NCI-H146 treated with DMSO at 0.1 percent for 48 hours (cell line): ENCODE measurements around the gene HOXB5.

Experiments
- DNase-seq: peaks from one replicate; lab custom pipeline; 2025; ENCODE audit not compliant: unreplicated experiment; lab: John Stamatoyannopoulos, UW

The HOXB5 gene

DNA sequence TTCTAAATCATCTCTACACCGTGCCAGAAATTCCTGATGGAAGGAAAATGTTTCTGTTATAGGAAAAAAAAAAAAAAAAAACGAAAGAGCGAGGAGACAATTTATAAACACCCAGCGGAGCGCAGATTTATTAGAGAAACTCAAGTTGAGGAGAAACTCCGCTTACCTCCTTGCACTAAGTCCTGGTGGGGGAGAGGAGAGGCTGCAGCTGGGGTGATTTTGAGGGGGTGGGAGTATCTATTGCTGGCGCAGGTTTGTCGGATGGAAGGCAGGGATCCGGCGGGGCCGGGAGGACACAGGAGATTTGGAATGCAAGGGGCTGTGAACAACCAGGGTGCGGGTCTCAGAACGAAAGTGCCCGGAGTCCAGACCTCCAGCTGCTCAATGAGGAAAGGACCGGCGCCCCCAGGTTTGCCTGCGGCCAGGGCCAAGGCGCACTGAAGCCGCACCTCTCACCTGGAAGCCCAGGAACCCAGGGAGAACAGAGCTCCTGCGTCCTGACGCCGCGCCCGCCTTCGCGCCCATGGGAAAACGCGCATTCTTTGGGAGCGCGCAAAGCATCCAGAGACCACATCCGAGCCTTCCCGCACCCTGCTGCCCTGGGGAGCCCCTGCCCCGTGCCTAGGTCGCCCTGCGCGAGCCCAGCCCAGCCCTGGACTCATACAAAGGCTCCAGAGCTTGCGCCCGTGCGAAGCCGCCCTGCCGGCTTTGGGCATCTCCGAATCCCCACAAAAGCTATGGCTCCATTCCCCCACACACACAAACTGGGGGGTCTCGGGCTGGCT lies 24.1 kb upstream of the HOXB5 start:
- DNase-seq: no peak

DNA sequence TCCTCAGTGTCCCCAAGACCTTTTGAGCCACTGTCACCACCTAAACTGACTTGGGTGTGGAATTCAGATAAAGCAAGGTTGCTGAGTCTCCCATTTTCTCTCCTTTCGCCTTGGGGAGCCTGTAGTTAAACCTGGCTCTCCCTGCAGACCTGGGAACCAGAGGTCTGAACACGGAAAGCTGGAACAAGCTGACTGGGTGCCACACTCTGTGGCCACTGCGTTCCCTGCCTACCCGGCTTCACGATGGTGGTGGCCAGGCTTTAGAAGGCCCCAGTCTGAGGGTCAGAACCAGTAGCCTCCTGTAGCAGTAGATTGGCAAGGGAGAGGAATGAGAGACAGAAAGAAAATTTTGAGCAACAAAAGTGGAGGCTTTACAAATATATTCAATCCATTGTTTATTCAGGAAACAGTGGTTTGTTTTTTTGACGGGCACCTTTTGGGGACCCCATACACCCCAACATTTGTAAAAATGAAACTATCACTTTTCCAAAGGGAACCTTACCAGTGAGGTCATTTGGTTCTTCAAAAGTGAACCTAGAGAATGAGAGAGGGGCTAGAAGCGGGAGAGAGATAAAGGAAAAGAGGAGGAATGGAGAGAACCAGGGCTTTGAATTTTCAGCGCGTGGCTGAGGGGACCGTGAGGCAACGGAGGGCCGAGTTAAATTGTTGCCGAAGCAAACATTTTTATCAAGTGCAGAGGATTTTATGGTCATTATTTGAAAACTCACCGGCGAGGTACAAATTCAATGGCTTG lies 23.3 kb upstream of the HOXB5 start:
- DNase-seq: no peak

DNA sequence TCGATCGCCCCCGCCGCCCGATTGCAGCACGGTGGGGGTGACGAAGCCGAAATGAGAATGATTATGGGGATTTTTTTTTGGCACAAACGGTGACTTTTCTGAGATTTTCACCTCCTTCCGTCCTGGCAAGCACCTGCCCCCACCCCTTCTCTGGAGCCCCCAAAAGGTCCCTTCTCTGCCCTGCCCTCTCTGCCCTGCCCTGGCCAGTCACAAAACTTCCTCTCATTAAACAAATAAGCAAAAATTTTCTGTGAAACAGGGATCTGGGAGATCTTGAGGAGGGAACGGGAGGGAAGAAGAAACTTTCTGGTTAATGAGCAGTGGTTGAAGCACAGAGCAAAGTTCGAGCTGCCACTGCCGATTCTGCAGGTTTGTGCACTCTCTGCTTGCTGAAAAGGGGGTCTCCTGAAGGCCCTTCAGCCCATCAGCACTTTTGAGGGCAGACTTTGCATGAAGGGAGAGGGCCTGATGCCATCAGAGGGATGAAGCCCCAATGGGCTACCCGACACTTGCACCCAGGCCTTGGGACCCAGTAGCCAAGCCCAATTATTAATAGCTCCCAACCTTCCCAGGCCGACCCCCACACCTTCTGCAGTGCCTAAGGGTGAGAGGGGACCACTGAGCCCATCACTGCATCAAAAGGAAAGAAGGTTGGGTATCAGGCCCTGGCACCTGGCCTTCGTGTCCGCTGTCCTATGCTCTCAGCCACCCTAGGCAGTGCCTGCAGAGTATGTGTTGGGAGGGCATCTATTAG lies 22.6 kb upstream of the HOXB5 start:
- DNase-seq: no peak

DNA sequence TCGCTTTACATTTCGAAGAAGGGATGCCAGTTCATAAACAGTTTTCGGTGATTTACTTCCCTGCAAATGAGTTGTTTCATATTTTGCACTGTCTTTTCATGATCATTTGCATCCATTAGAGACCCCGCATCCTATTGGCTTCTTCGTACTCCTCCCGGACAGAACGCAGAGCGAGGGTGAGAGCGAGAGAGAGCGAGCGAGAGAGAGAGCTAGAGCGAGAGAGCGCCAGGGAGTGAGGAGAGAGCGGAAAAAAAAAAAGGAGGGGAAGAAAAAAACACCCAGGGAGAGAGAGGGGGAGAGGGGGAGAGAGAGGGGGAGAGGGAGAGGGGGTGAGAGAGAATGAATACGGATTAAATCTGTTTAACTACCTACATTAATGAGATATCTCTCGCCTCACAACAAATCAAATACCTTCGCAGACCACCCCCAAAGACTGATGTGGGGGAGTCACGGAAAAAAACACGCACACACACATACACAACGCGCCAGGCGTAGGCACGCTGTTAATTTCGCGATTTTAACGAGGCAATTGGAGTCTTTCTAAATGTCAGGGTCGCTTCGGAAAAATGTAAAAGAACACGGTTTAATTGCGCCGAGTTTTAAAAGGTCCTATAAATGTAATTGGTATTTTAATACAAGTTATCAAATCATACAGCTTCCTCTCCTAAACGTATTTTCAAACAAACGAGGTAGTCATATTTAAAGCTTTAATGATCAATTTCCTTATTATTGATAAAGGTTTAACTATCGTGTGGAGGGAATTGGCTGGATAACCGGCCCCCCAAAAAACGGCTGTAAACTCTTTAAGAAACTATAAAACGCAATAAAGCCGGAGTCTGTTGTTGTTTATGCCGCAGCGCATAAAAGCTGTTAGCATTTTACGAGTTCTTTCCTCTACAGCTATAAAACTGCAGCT lies 21.7 kb upstream of the HOXB5 start, which contains the start of gene HOXB8:
Gene HOXB8 (minus strand): TSS at position 246 of the 916 bp plus-strand sequence. CDS start 588 bp downstream, outside the sequence.
- DNase-seq: no peak

DNA sequence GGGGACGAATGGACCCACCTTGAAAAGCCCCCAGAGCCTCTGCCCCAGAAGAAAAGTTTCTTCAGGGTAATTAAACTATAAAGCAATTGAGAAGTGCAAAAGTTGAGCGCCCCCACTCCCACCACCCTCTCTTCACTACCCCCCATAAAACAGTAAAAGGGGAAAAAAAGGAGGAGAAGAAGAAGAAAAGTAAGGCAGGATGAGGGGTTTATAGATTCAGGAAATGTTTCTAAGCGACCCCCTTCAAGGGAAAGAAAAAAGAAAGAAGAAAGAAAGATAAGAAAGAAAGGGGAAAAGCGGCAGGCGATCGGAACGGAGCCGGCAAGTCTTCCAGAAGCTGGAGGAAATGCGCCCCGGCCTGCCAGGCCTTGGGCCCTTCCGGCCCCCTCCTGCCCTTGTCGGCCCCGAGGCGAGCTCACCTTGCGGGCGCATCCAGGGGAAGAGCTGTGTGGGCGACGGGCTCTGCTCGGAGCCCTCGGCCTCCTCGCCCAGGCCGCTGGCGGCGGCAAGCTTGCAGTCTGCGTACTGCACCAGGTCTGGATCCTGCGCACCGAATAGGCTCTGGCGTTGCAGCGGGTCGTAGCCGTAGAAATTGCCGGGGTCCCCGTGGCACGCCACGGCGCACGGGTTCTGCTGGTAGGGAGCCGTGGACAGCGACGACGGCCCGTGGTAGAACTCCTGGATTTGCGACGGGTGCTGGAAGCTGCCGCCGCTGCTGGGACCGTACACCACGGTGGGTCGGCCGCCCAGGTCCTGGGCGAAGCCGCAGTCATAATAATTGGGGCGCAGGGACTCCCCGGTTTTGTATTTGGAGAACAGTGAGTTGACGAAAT lies 20.5 kb upstream of the HOXB5 start:
- no peak for DNase-seq

DNA sequence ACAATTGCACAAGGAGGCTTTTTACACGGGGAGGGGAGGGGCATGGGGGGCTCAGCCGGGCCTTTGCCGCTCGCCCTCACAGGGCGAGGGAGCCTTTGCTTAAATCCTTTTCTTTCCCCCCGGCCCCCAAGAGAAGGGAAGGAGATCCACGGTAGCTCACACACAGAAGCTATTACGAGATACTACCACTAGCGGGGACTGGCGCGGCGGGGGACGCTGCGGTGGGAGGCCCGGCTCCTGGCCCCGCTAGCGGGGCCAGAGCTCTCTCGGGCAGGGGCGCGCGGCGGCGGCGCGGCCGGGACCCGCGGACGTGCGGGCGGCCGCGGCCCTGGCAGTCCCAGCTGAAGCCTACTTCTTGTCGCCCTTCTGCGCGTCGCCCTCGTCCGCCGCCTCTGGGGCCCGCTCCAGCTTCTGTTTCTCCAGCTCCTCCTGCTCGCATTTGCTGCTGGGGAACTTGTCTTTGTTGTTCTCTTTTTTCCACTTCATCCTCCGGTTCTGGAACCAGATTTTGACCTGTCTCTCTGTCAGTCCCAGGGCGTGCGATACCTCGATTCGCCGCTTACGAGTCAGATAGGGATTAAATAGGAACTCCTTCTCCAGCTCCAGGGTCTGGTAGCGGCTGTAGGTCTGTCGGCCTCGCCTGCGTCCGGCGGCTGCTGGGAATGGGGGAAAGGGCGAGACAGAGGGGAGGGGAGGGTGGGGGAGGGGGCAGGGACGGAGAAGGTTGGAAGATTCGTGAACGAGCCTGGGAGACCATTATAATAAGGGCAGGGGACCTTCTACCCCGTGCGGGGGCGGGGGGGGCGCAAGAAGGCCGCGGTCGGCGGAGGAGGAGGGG lies 19.5 kb upstream of the HOXB5 start:
- no peak for DNase-seq

DNA sequence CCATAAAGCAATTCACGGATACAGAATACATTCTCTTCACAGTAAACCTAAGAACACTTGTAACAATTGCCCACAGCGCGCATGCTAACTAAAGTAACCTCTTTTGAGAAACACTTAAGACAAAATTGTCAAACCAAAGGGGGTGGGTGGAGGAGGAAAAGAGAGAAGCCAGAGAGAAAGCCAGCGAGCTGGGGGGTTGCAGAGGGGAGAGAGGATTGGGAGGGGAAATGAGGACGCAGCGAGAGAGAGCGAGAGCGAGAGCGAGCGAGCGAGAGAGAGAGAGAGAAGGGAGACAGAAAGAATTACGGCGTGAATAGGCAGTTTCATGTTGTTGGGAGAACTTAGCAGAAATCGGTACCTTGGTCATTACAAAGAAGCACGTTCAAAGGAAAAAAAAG lies 18.9 kb upstream of the HOXB5 start:
- no peak for DNase-seq

DNA sequence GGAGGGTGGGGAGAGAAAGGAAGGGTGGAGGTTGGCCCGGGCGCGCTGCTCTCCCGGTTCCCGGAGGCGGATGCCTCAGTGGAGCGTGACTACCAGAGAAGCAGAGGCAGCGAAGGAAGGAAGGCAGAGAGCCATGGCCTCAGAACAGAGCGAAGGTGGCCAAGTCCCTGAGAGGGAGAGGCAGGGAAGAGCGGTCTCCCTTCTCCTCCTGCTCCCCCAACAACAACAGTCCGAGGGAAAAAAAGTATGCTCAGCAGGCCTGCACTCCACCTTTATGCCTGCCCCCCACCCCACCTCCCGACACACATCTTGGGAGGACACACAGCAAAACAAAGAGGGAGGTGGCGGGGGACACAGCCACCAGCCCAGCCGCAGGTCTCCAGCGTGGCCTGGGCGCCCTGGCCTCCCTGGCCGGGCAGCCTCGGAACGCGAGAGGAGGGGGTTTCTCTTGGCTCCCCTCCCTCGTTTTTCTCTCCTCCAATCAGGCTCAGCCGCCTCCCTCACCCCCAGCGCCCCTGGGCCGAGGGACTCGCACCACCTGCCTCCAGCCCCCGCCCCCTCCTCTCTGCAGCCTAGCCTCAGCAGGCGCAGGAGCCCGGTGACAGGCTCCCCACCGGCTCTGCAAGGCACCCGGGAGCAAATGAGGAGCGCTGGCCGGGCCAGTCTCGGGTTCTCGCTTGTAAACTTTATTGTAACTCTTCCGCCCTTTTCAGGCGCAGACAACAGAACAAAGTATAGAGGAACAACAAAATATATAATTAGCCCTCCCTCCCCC lies 18.3 kb upstream of the HOXB5 start:
- DNase-seq: peak; percentile 77

DNA sequence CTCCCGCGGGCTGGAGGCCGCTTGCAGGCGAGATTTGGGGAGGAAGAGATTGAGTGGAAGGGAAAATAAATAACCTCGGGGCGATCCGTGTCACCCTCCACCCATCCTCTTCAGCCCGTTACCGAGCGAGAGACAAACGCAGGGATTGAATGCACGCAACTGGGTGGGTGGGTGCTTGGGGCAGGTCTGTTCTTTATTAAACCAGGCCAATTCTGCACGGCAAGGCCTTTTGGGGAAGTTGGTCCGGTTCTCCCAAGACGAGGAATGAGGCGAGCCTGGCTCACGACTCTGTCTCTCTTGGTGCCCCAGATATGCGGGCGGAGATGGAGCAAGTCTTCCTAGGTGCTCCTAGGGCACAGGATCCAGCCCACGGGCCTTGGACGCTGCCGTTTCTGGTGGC lies 17.6 kb upstream of the HOXB5 start:
- no peak for DNase-seq

DNA sequence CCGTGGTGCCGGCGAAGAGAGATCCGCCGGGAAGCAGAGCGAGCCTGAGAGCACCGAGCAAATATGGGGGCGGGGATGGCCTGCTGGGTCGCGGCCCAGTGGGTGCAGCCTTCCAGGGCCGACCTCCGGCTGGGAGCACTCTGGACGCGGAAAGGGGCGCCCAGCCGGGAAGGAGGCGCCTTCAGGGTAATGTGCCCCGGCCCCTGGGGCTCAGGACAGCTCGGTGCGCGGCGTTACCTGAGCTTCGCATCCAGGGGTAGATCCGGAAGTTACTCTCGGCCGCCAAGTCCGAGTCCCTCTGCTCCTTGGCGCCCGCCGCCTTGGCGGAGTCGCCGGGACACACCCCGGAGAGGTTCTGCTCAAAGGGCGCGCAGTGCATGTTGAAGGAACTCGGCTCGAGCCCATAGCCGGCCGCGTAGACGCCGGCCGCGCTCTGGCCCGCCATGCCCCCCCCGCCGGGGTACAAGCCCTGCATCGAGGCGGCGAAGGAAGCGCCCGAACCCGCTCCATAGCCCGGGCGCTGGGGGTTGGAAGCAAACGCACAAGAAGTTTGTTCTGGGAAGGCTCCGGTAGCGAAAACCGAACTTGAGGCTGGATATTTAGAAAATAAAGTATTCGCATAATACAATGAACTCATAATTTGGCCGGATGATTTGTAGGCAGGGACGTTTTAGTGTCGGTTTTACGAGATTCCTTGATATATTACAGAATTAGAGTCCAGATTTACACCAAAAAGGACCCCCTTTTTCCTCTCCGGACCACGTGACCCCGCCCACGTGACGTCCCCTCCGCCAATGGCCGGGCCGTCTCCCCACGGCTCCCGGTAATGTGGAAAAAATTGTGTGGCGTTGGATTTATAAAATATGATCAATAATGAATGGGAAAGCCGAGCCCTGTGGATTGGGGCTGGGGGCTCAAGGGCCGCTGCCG lies 17.0 kb upstream of the HOXB5 start, which contains the start of gene HOXB7:
Gene HOXB7 (minus strand): TSS at position 736 of the 930 bp plus-strand sequence. CDS start 99 bp downstream, at position 637.
- peak; percentile 75 for DNase-seq

DNA sequence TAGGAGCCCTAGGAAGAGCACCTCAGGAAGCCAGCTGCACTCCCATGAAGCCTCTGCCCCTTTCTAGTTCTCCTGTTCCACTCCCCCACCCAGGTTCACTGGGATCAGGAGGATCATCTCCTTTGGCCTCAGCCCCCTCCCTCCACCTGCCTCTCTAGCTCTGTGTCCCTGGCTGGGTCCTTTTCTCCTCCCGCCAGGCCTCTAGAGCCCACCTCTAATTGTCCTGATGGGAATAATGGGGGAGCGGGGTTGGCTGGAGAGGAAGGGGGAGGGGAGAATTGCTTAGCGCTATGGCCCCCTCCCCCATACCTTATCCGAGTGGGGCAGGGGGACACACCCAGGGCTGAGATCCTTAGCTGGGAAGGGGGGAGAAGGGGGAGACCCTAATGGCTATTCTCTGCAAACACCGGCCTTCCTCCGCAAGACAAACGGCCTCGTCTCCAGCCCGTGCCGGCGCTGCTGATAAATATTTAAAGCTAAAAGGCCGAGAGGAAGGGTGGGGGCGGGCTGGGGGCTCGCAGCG lies 16.2 kb upstream of the HOXB5 start:
- DNase-seq: peak; percentile 36

DNA sequence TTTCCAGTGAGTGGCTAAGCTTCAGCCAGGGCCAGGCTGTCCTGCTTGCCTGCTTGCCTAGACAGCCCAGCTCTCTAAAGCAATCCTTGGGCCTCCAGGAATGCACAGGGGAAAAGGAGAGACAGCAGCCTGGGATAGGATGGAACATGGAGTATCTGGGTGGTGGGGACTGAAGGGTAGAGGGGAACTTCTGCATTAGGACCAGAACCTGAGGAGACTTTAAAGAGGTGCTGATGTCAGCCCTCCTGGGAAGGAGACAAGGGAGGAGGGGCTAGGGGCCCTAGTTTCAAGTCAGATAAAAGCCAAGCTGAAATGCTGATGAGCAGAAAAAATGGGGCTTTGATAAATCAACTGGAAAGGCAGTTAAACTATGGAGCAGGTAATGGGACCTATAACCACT lies 15.5 kb upstream of the HOXB5 start:
- no peak for DNase-seq

DNA sequence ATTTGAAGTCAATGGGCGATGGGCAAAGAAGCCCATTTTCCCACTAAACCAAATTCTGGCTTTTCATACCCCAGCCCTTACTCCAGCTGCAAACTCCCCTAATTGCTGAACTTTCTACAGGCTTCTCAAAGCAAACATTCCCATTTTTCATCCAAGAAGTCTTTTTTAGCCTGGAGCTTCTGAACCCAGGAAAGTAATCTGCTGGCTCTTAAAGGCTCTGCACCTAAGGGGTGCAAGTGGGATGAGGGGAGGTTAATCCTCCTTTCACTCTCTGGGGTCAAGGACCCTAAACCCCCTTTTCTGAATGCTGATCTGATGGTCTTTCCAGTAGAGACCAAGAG lies 14.9 kb upstream of the HOXB5 start:
- DNase-seq: no peak

DNA sequence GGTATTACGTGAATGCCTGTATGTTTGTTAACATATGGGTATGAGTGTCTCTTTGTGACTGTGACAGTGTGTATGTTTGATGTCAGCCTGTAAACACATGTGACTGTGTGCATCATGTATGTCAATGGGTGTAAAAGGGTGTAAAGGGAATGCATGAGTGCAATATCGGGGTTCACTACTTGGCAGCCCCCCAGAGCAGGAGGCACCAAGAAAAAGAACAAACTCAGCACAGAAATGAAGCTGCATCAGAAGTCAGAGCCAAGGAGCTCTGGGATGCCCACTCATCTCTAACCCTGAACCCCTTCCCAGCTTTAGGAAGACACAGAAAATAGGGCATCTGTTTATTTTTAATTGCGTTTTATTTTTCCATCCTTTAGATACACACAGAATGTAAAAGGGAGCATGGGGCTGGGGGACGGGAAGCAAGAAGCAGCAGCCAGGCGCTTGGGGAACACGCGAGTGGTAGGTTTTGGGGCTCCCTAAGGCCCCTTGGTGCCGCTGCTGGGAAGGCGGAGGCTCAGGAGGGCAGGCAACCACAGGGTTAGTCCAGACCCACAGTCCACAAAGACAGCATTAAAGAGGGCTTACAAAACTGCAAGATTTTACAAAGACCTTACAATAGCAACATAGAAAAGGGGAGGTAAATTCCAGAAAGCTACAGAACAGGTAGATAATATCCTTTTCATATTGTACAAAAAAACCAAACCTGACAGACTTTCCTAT lies 13.5 kb upstream of the HOXB5 start:
- no peak for DNase-seq

DNA sequence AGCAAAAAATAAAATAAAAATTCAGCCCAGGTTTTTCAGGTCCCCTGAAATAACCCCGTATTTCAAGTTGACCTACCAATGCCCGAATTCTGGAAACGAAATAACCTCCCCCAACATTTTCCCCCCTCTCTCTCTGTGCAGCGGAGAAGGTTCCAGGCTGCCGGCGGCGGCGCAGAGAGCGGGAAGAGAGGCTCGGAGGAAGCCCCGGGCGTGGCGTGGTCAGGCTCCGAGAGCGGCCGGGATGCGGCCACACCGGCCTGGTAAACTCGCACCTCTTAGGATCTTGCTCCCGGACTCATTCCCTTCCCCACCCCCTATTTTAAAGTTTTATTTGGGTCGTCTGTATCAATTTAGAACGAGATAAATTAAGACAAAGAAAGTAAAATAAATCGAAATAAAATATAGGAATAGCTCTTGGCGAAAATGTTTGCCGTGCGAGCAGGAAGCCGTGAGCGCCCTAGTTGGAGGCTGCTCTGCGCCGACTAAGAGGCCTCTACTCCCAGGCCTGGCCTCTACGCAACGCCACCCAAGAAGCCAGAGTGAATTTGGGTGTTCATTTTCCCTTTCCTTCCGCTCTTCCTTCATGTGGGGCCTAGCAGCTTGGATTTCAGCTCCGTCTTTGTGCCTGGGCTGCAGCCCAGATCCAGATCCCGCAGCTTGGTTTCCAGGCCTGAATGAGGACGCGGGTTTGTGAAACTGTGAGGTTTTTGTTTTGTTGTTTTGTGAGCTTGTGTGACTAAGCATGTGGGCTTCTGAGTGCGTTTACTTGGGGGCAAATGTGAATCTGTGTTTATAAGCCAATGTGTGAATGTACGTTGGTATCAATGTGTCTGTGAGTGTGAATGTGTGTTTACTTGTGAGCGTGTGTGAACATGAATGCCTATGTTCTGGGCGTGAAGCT lies 12.7 kb upstream of the HOXB5 start:
- DNase-seq: no peak
